ENCODE data around the gene PPP1R14D.

The PPP1R14D gene

DNA sequence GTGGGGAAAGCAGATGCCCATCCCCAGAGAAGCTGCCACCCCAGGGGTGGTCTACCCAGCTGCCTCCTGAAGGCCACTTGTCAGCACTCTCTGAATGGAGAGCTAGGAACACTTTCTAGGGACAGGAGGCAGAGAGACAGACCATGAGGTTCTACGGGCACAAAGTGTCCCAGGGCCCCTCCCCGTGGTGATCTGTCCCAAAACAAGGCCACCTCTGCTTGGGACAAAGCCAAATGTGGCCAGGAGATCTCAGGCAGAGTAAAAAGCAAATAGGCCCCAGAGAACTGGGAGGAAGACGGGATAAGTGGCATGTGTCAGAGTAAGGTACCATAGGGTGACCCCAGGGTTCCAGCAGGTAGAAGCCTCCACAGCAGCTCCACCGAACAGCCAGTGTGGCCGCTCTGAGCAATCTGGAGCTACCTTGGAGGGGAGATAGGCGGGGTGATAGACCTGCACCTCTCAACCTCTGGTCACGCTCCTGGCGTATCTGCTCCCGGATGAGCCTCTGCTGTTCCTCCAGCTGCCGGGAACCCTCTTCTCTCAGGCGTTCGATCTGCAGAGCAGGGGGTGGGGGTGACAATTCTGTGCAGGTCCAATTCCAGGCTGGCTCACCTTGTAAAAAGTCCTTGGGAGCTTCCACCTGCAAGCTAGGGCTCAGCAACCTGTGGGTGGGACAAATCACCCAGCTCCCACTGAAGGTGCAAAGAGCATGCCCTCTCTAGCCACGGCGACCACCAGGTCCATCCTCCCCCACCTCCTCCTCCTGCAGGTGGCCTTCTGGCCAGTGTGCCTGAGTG lies 52.6 kb downstream of the PPP1R14D start:
- TF ChIP-seq, protein P1, sequence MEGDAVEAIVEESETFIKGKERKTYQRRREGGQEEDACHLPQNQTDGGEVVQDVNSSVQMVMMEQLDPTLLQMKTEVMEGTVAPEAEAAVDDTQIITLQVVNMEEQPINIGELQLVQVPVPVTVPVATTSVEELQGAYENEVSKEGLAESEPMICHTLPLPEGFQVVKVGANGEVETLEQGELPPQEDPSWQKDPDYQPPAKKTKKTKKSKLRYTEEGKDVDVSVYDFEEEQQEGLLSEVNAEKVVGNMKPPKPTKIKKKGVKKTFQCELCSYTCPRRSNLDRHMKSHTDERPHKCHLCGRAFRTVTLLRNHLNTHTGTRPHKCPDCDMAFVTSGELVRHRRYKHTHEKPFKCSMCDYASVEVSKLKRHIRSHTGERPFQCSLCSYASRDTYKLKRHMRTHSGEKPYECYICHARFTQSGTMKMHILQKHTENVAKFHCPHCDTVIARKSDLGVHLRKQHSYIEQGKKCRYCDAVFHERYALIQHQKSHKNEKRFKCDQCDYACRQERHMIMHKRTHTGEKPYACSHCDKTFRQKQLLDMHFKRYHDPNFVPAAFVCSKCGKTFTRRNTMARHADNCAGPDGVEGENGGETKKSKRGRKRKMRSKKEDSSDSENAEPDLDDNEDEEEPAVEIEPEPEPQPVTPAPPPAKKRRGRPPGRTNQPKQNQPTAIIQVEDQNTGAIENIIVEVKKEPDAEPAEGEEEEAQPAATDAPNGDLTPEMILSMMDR (conservative IDR thresholded peaks at IDR 0.05) = no peak
- H3K27ac ChIP-seq = no peak overlapping the region

DNA sequence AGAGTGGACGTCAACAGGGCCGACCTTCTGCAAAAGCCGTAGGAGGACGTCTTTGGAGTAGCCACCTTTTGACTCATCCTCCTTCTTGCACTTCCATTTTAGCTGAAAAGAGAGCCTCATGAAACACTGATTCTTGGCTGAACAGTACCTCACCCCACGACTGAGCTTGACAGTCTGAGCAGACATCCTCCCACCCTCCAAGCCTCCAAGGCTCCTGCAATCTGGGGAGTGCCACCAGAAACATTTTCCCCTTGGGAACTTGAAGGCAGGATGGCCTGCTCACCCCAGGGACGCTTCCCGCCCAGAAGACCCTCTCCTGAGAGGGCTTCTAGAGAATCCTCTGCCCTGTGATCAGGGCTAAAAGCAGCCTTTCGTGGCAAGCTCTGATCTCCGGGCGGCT lies 53.5 kb downstream of the PPP1R14D start:
- H3K27ac ChIP-seq = no peak overlapping the region
- TF ChIP-seq, protein P1 (conservative IDR thresholded peaks at IDR 0.05) = no peak

DNA sequence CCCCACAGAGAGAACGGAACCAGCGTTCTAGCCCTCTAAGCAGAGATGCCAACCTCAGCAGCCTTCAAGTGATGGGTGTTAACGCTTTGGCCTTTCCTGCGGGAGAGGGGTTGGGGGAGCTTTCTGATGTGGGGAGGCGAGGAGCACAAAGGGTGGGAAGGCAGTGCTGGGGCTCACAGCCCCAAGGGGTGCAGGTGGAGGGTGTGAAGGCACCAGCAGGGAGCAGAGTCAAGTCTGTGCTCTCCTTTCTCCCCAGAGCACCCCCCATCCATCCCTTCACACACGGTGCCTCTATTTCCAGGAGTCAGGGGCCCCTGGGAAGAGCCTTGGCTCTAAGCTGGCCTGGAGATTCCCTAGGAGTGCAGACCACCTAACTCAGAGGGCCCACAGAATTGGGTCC lies 54.6 kb downstream of the PPP1R14D start:
- H3K27ac ChIP-seq = no peak overlapping the region
- TF ChIP-seq, protein P1 (conservative IDR thresholded peaks at IDR 0.05) = no peak

DNA sequence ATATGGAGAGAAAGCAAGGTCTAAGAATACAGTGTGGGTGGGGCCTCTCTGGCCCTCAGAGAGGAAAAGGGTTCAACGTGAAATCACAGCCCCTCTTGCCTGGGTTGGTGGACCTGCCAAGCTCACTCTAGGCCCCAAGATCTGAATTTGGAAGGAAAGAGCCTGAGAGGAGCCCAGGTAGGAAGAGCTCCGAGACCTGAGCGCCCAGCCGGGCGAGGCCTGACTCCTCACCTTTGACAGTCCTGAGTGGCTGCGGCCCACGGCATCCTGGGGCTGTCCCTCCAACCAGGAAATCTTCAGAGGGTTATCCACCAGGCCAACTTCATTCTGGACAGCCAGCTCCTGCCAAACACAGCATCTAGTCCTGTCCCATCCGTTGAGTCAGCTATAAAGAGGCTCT lies 55.0 kb downstream of the PPP1R14D start:
- TF ChIP-seq, protein P1 (conservative IDR thresholded peaks at IDR 0.05) = no peak
- H3K27ac ChIP-seq = no peak overlapping the region

GRCh38 chr15:40772014-40772413 lies 56.5 kb downstream of the PPP1R14D start:
- TF ChIP-seq, protein P1 (conservative IDR thresholded peaks at IDR 0.05) = no peak
- no peak overlapping the region for H3K27ac ChIP-seq

GRCh38 chr15:40771242-40771641 lies 57.3 kb downstream of the PPP1R14D start:
- no peak overlapping the region for H3K27ac ChIP-seq
- TF ChIP-seq, protein P1 (conservative IDR thresholded peaks at IDR 0.05) = no peak

DNA sequence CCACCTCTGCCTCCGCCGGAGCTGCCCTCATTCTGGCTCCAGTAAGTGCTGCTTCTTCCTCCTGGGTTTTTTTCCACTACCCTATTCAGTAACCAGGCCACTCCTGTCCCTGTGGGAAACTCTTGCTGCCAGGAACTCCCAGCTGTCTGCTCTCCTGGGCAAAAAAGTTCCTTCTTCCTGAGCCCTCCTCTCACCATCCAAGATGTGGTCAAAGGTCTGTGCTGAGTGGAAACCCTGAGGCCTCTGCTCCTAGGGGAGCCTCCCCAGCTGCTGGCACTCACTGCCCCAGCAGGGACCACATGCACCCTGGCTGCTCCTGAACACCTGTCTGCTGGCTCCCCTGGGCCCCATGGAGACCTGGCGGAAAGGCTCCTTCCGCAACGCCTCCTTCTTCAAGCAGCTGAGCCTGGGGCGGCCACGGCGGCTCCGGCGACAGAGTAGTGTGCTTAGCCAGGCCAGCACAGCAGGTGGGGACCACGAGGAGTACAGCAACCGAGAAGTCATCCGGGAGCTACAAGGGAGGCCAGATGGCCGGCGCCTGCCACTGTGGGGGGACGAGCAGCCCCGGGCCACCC lies 58.3 kb downstream of the PPP1R14D start:
- TF ChIP-seq, protein P1 (conservative IDR thresholded peaks at IDR 0.05) = no peak
- H3K27ac ChIP-seq = no peak overlapping the region; the same call in 1 of the 2 replicates

Measured in VCaP (cell line).